K562 (cell line): Measurements from ENCODE around the gene MECR. TPM values are rescaled to one million over a fixed set of nuclear protein-coding genes. Genes with fewer than 3 reads are reported as not detected.
A peak's percentile ranks its signal among the peaks of the same experiment; 100 is the strongest.

Experiments used
- ATAC-seq: fragments of 200-7000 bp; cut with Tn5 transposase; 3 replicates; pipeline ENCODE4 v1.9.1; 2020; ENCODE audit warnings: moderate library complexity
- BruUV-seq: library from RNA; stranded (reverse); fragments of 400-500 nt; replicated peaks from 2 replicates; lab custom pipeline; 2021; lab: Mats Ljungman, UMichigan
- CTCF ChIA-PET: fragments of 300-600 bp; formaldehyde crosslinking; extraction: SDS; loops from one replicate; lab custom pipeline; 2021; ENCODE audit warnings: low intra/inter-chr PET ratio; lab: Yijun Ruan, JAX
- POLR2A ChIA-PET: fragments of 300-600, 350-650 bp; sonication (Branson Sonifier 250); formaldehyde crosslinking; extraction: SDS; loops from one replicate; lab custom pipeline; 2021; ENCODE audit warnings: antibody characterized with exemption, inconsistent platforms; lab: Yijun Ruan, JAX
- DNase-seq, 4 experiments: peaks; one replicate each; pipeline versions ENCODE4 v3.0.0 to v3.0.0-alpha.2; 2011 to 2018; ENCODE audit warnings: low spot score in 3 of 4, mixed read lengths in 3 of 4; ENCODE audit errors: extremely low read depth in 1 of 4
- FAIRE-seq: peaks from 2 replicates; lab custom pipeline; 2011; peaks lifted over from hg19 to GRCh38; lab: Jason Lieb, UNC
- H2AFZ ChIP-seq: 2 replicates; pipeline ENCODE4 v1.6.0; 2011; ENCODE audit warnings: low read depth, low read length, control low read depth, inconsistent platforms
- H3K27ac ChIP-seq: fragments of 200-600 bp; 3 replicates; pipeline ENCODE4 v1.8.0; 2011; ENCODE audit warnings: low read depth, mild to moderate bottlenecking, control low read depth, inconsistent platforms, low read length, moderate library complexity, mixed read lengths; ENCODE audit errors: extremely low read depth
- H3K27me3 ChIP-seq, 2 experiments: fragments of 300-600 bp in 1 of 2; 2 replicates in 1 of 2; 3 replicates in 1 of 2; pipeline versions ENCODE4 v1.6.0 to v1.8.0; 2011; ENCODE audit warnings: inconsistent platforms in 2 of 2, low read length in 2 of 2, mild to moderate bottlenecking in 1 of 2, mixed read lengths in 1 of 2, moderate library complexity in 1 of 2; ENCODE audit not compliant: control insufficient read depth in 2 of 2, insufficient read depth in 2 of 2
- H3K36me3 ChIP-seq: fragments of 300-600 bp; 3 replicates; pipeline ENCODE4 v1.8.0; 2011; ENCODE audit warnings: mild to moderate bottlenecking, low read length, inconsistent platforms; ENCODE audit not compliant: control insufficient read depth, insufficient read depth
- H3K4me1 ChIP-seq, 2 experiments: fragments of 200-600 bp in 1 of 2; replicated peaks in 1 of 2; 2 replicates in 1 of 2; 3 replicates in 1 of 2; pipeline versions ENCODE4 v1.5.1 to v1.8.0; 2011; ENCODE audit warnings: inconsistent platforms in 2 of 2, low read length in 2 of 2, mild to moderate bottlenecking in 1 of 2, mixed read lengths in 1 of 2, moderate library complexity in 1 of 2; ENCODE audit not compliant: control insufficient read depth in 2 of 2, insufficient read depth in 2 of 2
- H3K4me2 ChIP-seq: 2 replicates; pipeline ENCODE4 v1.6.1; 2011; ENCODE audit warnings: low read length, control low read depth, inconsistent platforms, mixed read lengths; ENCODE audit not compliant: insufficient read depth
- H3K4me3 ChIP-seq: fragments of 200-600 bp; sonication (generic), shearing (Covaris generic); 2 replicates; pipeline ENCODE4 v1.5.1; 2016; ENCODE audit warnings: control low read depth, inconsistent platforms
- H3K79me2 ChIP-seq: fragments of 200-600 bp; 3 replicates; pipeline ENCODE4 v1.8.0; 2011; ENCODE audit warnings: low read length, inconsistent platforms; ENCODE audit not compliant: control insufficient read depth, insufficient read depth
- H3K9ac ChIP-seq, 2 experiments: 2 replicates each; pipeline versions ENCODE4 v1.6.0 to v1.6.1; 2011; ENCODE audit warnings: low read depth in 2 of 2, low read length in 2 of 2, control low read depth in 1 of 2, inconsistent platforms in 1 of 2, mild to moderate bottlenecking in 1 of 2, mixed read lengths in 1 of 2; ENCODE audit not compliant: insufficient read depth in 1 of 2
- H3K9me1 ChIP-seq: one replicate; pipeline ENCODE4 v1.6.0; 2011; ENCODE audit warnings: inconsistent platforms, mild to moderate bottlenecking, low read length, moderate library complexity; ENCODE audit not compliant: control insufficient read depth, insufficient read depth
- H3K9me3 ChIP-seq: replicated peaks from 2 replicates; pipeline ENCODE4 v1.5.1; 2011; ENCODE audit warnings: low read depth, low read length, inconsistent platforms; ENCODE audit not compliant: control insufficient read depth, insufficient read depth
- H4K20me1 ChIP-seq: replicated peaks from 2 replicates; pipeline ENCODE4 v1.6.1; 2011; ENCODE audit warnings: low read length, inconsistent platforms, mixed read lengths; ENCODE audit not compliant: control insufficient read depth, insufficient read depth
- CBX5 ChIP-seq: IDR thresholded peaks from 2 replicates; pipeline ENCODE4 v1.6.1; 2014; ENCODE audit warnings: low read depth, borderline replicate concordance
- DIDO1 ChIP-seq: fragments of 450-650 bp; IDR thresholded peaks from 2 replicates; pipeline ENCODE4 v1.6.1; 2016; ENCODE audit warnings: low read depth, missing biosample characterization, missing genetic modification characterization
- GTF2A2 ChIP-seq: IDR thresholded peaks from 2 replicates; pipeline ENCODE4 v1.6.1; 2016; ENCODE audit warnings: mild to moderate bottlenecking, missing genetic modification characterization, missing compliant biosample characterization
- MAFF ChIP-seq: IDR thresholded peaks from 2 replicates; pipeline ENCODE4 v1.6.1; 2012; ENCODE audit warnings: low read length, improper control_type of control experiment
- NCOA4 ChIP-seq: fragments of 450-650 bp; IDR thresholded peaks from 2 replicates; pipeline ENCODE4 v1.6.1; 2018; ENCODE audit warnings: mild to moderate bottlenecking; ENCODE audit not compliant: partially characterized antibody
- NR4A1 ChIP-seq, 2 experiments: fragments of 250-450 bp in 1 of 2; fragments of 450-650 bp in 1 of 2; sonication (Bioruptor Pico) in 1 of 2; IDR thresholded peaks; 2 replicates each; pipeline versions ENCODE4 v1.4.0 to v1.6.1; 2016 to 2020; ENCODE audit warnings: mild to moderate bottlenecking in 2 of 2, missing compliant biosample characterization in 1 of 2, missing genetic modification characterization in 1 of 2, moderate library complexity in 1 of 2
- PCBP1 ChIP-seq: fragments of 200-400 bp; formaldehyde crosslinking; IDR thresholded peaks from 2 replicates; pipeline ENCODE4 v1.6.1; 2018; ENCODE audit warnings: mild to moderate bottlenecking, low read depth, low read length; ENCODE audit not compliant: poor library complexity, severe bottlenecking
- SMARCC2 ChIP-seq: fragments of 450-650 bp; IDR thresholded peaks from 2 replicates; pipeline ENCODE4 v1.6.1; 2017; ENCODE audit warnings: antibody characterized with exemption, moderate library complexity, mild to moderate bottlenecking, low read depth
- TEAD4 ChIP-seq, 2 experiments: sonication (generic) in 1 of 2; formaldehyde crosslinking in 1 of 2; IDR thresholded peaks; 2 replicates each; pipeline versions ENCODE4 v1.6.1 to v1.8.0; 2012 to 2022; ENCODE audit warnings: borderline replicate concordance in 1 of 2, inconsistent platforms in 1 of 2, low read length in 1 of 2, mild to moderate bottlenecking in 1 of 2, missing genetic modification reagents in 1 of 2
- ZFX ChIP-seq: sonication (generic); formaldehyde crosslinking; IDR thresholded peaks from 2 replicates; pipeline ENCODE4 v1.8.0; 2022; ENCODE audit warnings: mild to moderate bottlenecking, missing genetic modification reagents, moderate library complexity
- ZNF146 ChIP-seq: IDR thresholded peaks from one replicate; pipeline ENCODE4 v1.6.1; 2018; ENCODE audit warnings: missing compliant biosample characterization; ENCODE audit not compliant: unreplicated experiment
- ZNF232 ChIP-seq: sonication (generic); formaldehyde crosslinking; IDR thresholded peaks from 2 replicates; pipeline ENCODE4 v1.8.0; 2022; ENCODE audit warnings: mild to moderate bottlenecking, missing genetic modification reagents
- ZNF436 ChIP-seq: fragments of 250-450, 450-650 bp; sonication (Bioruptor Pico); formaldehyde crosslinking; IDR thresholded peaks from 2 replicates; pipeline ENCODE4 v1.7.0; 2020; ENCODE audit warnings: mild to moderate bottlenecking
- ZNF696 ChIP-seq: fragments of 250-450 bp; sonication (Bioruptor Pico); conservative IDR thresholded peaks from 2 replicates; pipeline ENCODE4 v1.4.0; 2020; ENCODE audit warnings: mild to moderate bottlenecking, moderate library complexity
- WGBS: fragments of 100-300 bp; shearing (Covaris generic); methylation state at CpG from one replicate; pipeline ENCODE4 v1.1.6; 2016; ENCODE audit warnings: low coverage, mixed read lengths; ENCODE audit not compliant: insufficient coverage; ENCODE audit errors: missing lambda C conversion rate; 5-methylcytosine and 5-hydroxymethylcytosine counted together
- in situ Hi-C: fragments of 300-500 bp; cut with MboI; formaldehyde crosslinking; loops from 4 replicates; pipeline ENCODE4 v1.15.0; 2018; ENCODE audit warnings: inconsistent platforms, mixed read lengths
- intact Hi-C: fragments of 100-400 bp; cut with micrococcal nuclease; formaldehyde crosslinking; loops from 2 replicates; pipeline ENCODE4 v1.14.2; 2022
- polyA plus RNA-seq, 8 experiments: library from polyadenylated mRNA; depleted of rRNA in 4 of 8; stranded (reverse) in 5 of 8; unstranded in 3 of 8; fragments of >200 nt; fragmentation: Nextera tagmentation in 2 of 8; fragmentation: Illumina TruSeq in 1 of 8; extraction: Ambion mirVana in 2 of 8; extraction: Trizol in 1 of 8; gene quantifications; 2 replicates each; pipeline versions ENCODE4 v1.2.1 to v1.2.3, GENCODE V29; 2011 to 2014; ENCODE audit warnings: inconsistent platforms in 1 of 8, missing spikeins in 1 of 8
- total RNA-seq, 7 experiments: library from RNA; depleted of rRNA in 6 of 7; stranded (reverse); fragments of >200 nt in 6 of 7; fragmentation: Illumina TruSeq in 2 of 7; extraction: Trizol in 2 of 7; gene quantifications; 2 replicates each; pipeline versions ENCODE4 v1.2.1 to v1.2.3, GENCODE V29; 2011 to 2021; ENCODE audit warnings: low replicate concordance in 1 of 7
- TF ChIP-seq, protein P1 (sequence below): sonication (generic); formaldehyde crosslinking; IDR thresholded peaks from 2 replicates; pipeline ENCODE4 v1.8.0; 2022; ENCODE audit warnings: mild to moderate bottlenecking, low read depth, missing genetic modification reagents
- TF ChIP-seq, protein P2 (sequence below): fragments of 450-650 bp; IDR thresholded peaks from 2 replicates; pipeline ENCODE4 v1.6.1; 2018; ENCODE audit warnings: mild to moderate bottlenecking, low read depth; ENCODE audit not compliant: partially characterized antibody
- TF ChIP-seq, protein P3 (sequence below): sonication (generic); formaldehyde crosslinking; IDR thresholded peaks from 2 replicates; pipeline ENCODE4 v1.5.0; 2020; ENCODE audit warnings: missing genetic modification reagents

The MECR gene
- total and polyA plus RNA-seq, 9 of the 15 experiments (the other 6 are each of a cell fraction or from before 2014, with no cell fraction given), result 10.4 to 58.6 (median 42.9) TPM

DNA sequence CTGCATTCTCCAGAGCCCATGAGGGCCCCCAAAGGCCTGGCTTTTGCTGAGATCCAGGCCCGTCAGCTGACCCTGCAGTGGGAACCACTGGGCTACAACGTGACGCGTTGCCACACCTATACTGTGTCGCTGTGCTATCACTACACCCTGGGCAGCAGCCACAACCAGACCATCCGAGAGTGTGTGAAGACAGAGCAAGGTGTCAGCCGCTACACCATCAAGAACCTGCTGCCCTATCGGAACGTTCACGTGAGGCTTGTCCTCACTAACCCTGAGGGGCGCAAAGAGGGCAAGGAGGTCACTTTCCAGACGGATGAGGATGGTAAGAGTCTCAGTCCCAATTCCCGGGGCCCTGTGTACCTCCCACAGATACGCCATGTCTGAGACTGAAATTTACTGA lies 44.7 kb upstream of the MECR start:
- Histone ChIP-seq H3K4me3 (no peak overlapping the region), H3K9me1 (no peaks in the 10 kb centered on the region), H3K27ac (no peak overlapping the region), H3K79me2 (no peaks in the 10 kb centered on the region), H3K4me2 (no peak overlapping the region), H3K27me3 (peaks cover 28 to 47% of the 10 kb centered on the region in 2 experiments), H3K9me3 (no peaks in the 10 kb centered on the region), H2AFZ (no peak overlapping the region), H3K9ac (peak overlapping the region in 1 of 2 experiments; percentile 70; a peak in 1 of 4 replicates), H4K20me1 (no peaks in the 10 kb centered on the region; the same call in 1 of the 2 replicates), H3K4me1 (peaks cover 0 to 6% of the 10 kb centered on the region in 2 experiments; a peak in 1 of 5 replicates), H3K36me3 (no peaks in the 10 kb centered on the region)
- BruUV-seq, result no TSS peak
- WGBS, result 4% methylated on average over 14 of the region's 14 CpGs
- in situ Hi-C loops (no loop called here), intact Hi-C loops (no loop called here)
- FAIRE-seq (peak; percentile 15), DNase-seq (no peak), ATAC-seq (peak; percentile 49)
- ChIA-PET POLR2A (no interaction called here), CTCF (no interaction called here)
- no peak for TF ChIP-seq NR4A1 (CRISPR knock-in tag; IDR thresholded peaks at IDR 0.05)
- no peak for TF ChIP-seq NR4A1 (tag; IDR thresholded peaks at IDR 0.05)
- no peak for TF ChIP-seq MAFF
- TF ChIP-seq SMARCC2, result no peak
- no peak for TF ChIP-seq DIDO1 (tag)
- TF ChIP-seq PCBP1, result no peak
- no peak for TF ChIP-seq NCOA4
- TF ChIP-seq, protein P1, sequence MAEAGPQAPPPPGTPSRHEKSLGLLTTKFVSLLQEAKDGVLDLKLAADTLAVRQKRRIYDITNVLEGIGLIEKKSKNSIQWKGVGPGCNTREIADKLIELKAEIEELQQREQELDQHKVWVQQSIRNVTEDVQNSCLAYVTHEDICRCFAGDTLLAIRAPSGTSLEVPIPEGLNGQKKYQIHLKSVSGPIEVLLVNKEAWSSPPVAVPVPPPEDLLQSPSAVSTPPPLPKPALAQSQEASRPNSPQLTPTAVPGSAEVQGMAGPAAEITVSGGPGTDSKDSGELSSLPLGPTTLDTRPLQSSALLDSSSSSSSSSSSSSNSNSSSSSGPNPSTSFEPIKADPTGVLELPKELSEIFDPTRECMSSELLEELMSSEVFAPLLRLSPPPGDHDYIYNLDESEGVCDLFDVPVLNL (CRISPR knock-in tag), result 0 out of 2 replicates have a peak, but pooled peaks have one; percentile 23
- TF ChIP-seq ZNF436 (CRISPR knock-in tag), result no peak
- TF ChIP-seq ZNF232 (CRISPR knock-in tag), result no peak
- TF ChIP-seq, protein P2, sequence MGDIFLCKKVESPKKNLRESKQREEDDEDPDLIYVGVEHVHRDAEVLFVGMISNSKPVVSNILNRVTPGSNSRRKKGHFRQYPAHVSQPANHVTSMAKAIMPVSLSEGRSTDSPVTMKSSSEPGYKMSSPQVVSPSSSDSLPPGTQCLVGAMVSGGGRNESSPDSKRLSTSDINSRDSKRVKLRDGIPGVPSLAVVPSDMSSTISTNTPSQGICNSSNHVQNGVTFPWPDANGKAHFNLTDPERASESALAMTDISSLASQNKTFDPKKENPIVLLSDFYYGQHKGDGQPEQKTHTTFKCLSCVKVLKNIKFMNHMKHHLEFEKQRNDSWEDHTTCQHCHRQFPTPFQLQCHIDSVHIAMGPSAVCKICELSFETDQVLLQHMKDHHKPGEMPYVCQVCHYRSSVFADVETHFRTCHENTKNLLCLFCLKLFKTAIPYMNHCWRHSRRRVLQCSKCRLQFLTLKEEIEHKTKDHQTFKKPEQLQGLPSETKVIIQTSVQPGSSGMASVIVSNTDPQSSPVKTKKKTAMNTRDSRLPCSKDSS, result no peak
- no peak for TF ChIP-seq ZFX (CRISPR knock-in tag)
- no peak for TF ChIP-seq CBX5
- TF ChIP-seq ZNF146 (CRISPR knock-in tag), result no peak
- TF ChIP-seq TEAD4 (IDR thresholded peaks at IDR 0.05; ENCODE audit: low read length), result no peak
- TF ChIP-seq TEAD4 (CRISPR knock-in tag; IDR thresholded peaks at IDR 0.05; ENCODE audit: borderline replicate concordance), result no peak
- no peak for TF ChIP-seq GTF2A2 (tag)
- TF ChIP-seq, protein P3, sequence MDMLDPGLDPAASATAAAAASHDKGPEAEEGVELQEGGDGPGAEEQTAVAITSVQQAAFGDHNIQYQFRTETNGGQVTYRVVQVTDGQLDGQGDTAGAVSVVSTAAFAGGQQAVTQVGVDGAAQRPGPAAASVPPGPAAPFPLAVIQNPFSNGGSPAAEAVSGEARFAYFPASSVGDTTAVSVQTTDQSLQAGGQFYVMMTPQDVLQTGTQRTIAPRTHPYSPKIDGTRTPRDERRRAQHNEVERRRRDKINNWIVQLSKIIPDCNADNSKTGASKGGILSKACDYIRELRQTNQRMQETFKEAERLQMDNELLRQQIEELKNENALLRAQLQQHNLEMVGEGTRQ (CRISPR knock-in tag), result 0 out of 2 replicates have a peak, but pooled peaks have one; percentile 4
- no peak for TF ChIP-seq ZNF696
